GM12865 (cell line): ENCODE results near the gene KLHL3.
A peak's percentile ranks its signal among the peaks of the same experiment; 100 is the strongest.
"Not testable (repeated sequence)": the region's sequence is repeated elsewhere in the genome, so short reads cannot be mapped to it uniquely, and the experiment has no call there.

Experiments
- DNase-seq: peaks from one replicate; pipeline ENCODE4 v3.0.0; 2010; ENCODE audit warnings: low read depth
- H3K4me3 ChIP-seq: 2 replicates; pipeline ENCODE4 v1.5.1; 2011; ENCODE audit warnings: mild to moderate bottlenecking, low read depth, low read length, control low read depth
- CTCF ChIP-seq: IDR thresholded peaks from 2 replicates; pipeline ENCODE4 v1.5.1; 2011; ENCODE audit warnings: low read length, control low read depth, low read depth, inconsistent platforms; ENCODE audit not compliant: insufficient read depth; ENCODE audit errors: missing control alignments

KLHL3 gene

GRCh38 chr5:137735555-137736284 is at the start of gene KLHL3:
TSS of gene KLHL3 (minus strand) at chr5:137736089. CDS start at chr5:137735646, 443 bp downstream.
- peak within 1 kb of the TSS; percentile 33 for H3K4me3 ChIP-seq
- no peak for TF ChIP-seq CTCF
- DNase-seq: peak; percentile 45

GRCh38 chr5:137782984-137783536 is 47.2 kb upstream of the KLHL3 start:
- DNase-seq: no peak
- no peak for TF ChIP-seq CTCF
- H3K4me3 ChIP-seq: no peak overlapping the region

DNA sequence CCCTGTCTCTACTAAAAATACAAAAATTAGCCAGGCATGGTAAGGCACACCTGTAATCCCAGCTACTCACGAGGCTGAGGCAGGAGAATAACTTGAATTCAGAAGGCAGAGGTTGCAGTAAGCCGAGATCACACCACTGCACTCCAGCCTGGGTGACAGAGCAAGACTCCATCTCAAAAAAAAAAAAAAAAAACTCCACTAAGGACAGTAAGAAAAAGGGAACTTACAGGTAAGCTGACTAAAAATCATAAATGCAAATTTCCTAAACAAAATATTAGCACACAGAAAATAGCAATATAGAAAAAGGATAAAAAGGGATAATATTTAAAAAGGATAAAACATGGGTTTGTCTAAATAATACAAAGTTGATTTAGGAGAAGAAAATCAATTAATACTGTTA is 46.2 kb upstream of the KLHL3 start:
- DNase-seq: no peak
- no peak for TF ChIP-seq CTCF
- no peak overlapping the region for H3K4me3 ChIP-seq

DNA sequence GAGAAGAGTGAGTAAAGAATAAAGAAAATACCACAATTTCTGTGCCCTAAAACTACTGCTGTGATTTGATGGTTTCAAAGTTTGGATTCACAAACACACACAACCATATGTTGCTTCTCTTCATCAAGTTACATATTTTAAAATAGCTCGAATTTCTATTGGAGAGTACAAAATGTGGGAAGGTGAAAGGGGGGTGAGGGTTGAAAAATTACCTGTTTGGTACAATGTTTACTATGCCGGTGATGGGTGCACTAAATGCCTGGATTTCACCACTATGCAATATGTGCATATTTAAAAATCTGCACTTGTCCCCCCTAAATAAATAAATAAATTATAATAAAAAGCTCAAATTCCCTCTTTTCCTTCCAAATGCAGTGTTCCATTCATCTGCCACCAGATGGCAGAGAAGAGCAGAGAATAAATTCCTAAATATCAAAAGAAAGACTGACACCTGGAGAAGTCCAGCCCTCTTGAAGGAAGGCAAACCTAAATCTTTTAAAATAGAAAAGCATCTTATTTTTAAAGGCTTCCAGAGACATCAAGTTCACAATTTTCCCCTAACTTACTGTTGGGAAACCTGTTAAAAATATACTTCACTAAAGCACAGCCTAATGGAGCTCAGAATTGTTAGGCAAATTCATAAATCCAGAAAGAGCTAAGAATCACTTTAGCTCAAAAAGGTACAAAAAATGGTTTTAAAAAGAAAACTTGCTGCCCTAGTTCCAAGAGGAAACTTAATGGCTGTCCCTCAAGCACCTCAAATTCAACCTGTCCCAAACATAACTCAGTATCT is 43.1 kb upstream of the KLHL3 start:
- peak; percentile 53 for DNase-seq

GRCh38 chr5:137767937-137768336 is 32.0 kb upstream of the KLHL3 start:
- H3K4me3 ChIP-seq: not testable (repeated sequence)

More for the DNA sequence above, 43.1 kb upstream of the KLHL3 start:
- peak; percentile 58 for TF ChIP-seq CTCF
- no peak overlapping the region for H3K4me3 ChIP-seq

GRCh38 chr5:137761566-137761965 is 25.7 kb upstream of the KLHL3 start:
- no peak overlapping the region for H3K4me3 ChIP-seq
- no peak for DNase-seq
- no peak for TF ChIP-seq CTCF

More at GRCh38 chr5:137767937-137768336, 32.0 kb upstream of the KLHL3 start:
- not testable (repeated sequence) for DNase-seq

DNA sequence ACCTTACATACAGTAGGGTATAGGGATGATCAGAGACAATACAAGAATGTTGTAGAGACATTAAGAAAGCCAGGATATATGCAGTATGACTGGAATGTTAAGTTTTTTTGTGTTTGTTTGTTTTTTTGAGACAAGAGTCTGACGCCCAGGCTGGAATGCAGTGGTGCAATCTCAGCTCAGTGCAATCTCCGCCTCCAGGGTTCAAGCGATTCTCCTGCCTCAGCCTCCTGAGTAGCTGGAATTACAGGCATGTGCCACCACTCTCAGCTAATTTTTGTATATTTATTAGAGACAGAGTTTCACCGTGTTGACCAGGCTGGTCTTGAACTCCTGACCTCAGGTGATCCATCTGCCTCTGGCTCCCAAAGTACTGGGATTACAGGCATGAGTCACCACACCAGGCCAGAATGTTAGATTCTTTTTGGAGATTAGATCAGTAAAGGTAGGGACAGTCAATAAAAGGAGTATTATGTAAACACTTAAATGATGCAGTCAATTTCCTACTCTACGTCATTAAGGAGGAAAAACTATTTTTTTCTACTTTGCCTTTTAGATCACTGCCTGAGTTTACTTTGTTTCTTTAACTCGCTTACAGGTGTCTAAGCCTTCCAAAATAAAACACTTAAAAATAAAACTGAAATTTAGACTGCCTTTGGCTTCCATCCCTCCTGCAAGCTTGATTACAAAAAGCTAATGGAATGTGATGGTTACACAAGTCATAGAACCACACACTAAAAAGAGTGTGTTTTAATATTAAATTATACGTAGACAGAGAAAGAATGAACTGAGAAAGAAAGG is 25.0 kb upstream of the KLHL3 start:
- DNase-seq: no peak
- H3K4me3 ChIP-seq: no peak overlapping the region
- TF ChIP-seq CTCF: no peak
